HepG2 (cell line): ENCODE measurements around the gene CTU2. TPM values are rescaled to one million over a fixed set of nuclear protein-coding genes. Genes with fewer than 3 reads are reported as not detected.
A peak's percentile ranks its signal among the peaks of the same experiment; 100 is the strongest.

Experiments used
- ATAC-seq: fragments of 200-7000 bp; cut with Tn5 transposase; 3 replicates; pipeline ENCODE4 v1.9.1; 2020; ENCODE audit warnings: mild to moderate bottlenecking, moderate library complexity
- BruUV-seq: library from RNA; stranded (reverse); fragments of 400-500 nt; replicated peaks from 2 replicates; lab custom pipeline; 2021; lab: Mats Ljungman, UMichigan
- CTCF ChIA-PET: fragments of 300-600 bp; formaldehyde crosslinking; extraction: SDS; loops from one replicate; lab custom pipeline; 2021; ENCODE audit warnings: low total read pairs, inconsistent platforms, low intra/inter-chr PET ratio; lab: Yijun Ruan, JAX
- POLR2A ChIA-PET: fragments of 350-600 bp; sonication (Branson Sonifier 250); formaldehyde crosslinking; loops from one replicate; lab custom pipeline; 2020; ENCODE audit warnings: antibody characterized with exemption, inconsistent platforms; lab: Yijun Ruan, JAX
- DNase-seq: peaks from one replicate; pipeline ENCODE4 v3.0.0-alpha.2; 2015; ENCODE audit warnings: low spot score
- FAIRE-seq: peaks from 3 replicates; lab custom pipeline; 2011; peaks lifted over from hg19 to GRCh38; lab: Jason Lieb, UNC
- H2AFZ ChIP-seq: one replicate; pipeline ENCODE4 v1.6.1; 2011; ENCODE audit warnings: low read length, inconsistent platforms
- H3K27ac ChIP-seq: fragments of 300-600 bp; 3 replicates; pipeline ENCODE4 v1.8.0; 2011; ENCODE audit warnings: mixed run types, mild to moderate bottlenecking, mixed read lengths, low read length, inconsistent platforms; ENCODE audit not compliant: insufficient read depth; ENCODE audit errors: extremely low read length
- H3K27me3 ChIP-seq, 2 experiments: fragments of 200-600 bp in 1 of 2; 2 replicates in 1 of 2; 3 replicates in 1 of 2; pipeline versions ENCODE4 v1.6.0 to v1.8.0; 2011; ENCODE audit warnings: low read length in 2 of 2, mild to moderate bottlenecking in 2 of 2, moderate library complexity in 2 of 2, inconsistent platforms in 1 of 2; ENCODE audit not compliant: insufficient read depth in 2 of 2, control insufficient read depth in 1 of 2
- H3K36me3 ChIP-seq, 2 experiments: fragments of 200-600 bp in 1 of 2; replicated peaks in 1 of 2; 2 replicates in 1 of 2; 3 replicates in 1 of 2; pipeline versions ENCODE4 v1.5.1 to v1.8.0; 2011; ENCODE audit warnings: low read length in 2 of 2, inconsistent platforms in 1 of 2; ENCODE audit not compliant: insufficient read depth in 2 of 2, control insufficient read depth in 1 of 2
- H3K4me1 ChIP-seq: 2 replicates; pipeline ENCODE4 v1.5.1; 2012; ENCODE audit warnings: low read length, inconsistent platforms; ENCODE audit not compliant: insufficient read depth
- H3K4me2 ChIP-seq: 2 replicates; pipeline ENCODE4 v1.6.0; 2011; ENCODE audit warnings: low read depth, low read length, inconsistent platforms
- H3K4me3 ChIP-seq, 3 experiments: fragments of 200-600 bp in 1 of 3; sonication (generic), shearing (Covaris generic) in 1 of 3; replicated peaks in 1 of 3; 2 replicates each; pipeline ENCODE4 v1.5.1; 2011 to 2016; ENCODE audit warnings: low read length in 3 of 3, inconsistent platforms in 2 of 3, low read depth in 2 of 3, mild to moderate bottlenecking in 2 of 3, control low read depth in 1 of 3, mixed read lengths in 1 of 3; ENCODE audit not compliant: insufficient read depth in 1 of 3
- H3K79me2 ChIP-seq: one replicate; pipeline ENCODE4 v1.6.1; 2011; ENCODE audit warnings: low read length, inconsistent platforms; ENCODE audit not compliant: insufficient read depth
- H3K9ac ChIP-seq: 2 replicates; pipeline ENCODE4 v1.6.0; 2011; ENCODE audit warnings: mild to moderate bottlenecking, low read depth, low read length, inconsistent platforms; ENCODE audit not compliant: insufficient read depth
- H3K9me3 ChIP-seq: 2 replicates; pipeline ENCODE4 v1.5.1; 2012; ENCODE audit warnings: mild to moderate bottlenecking, low read length
- H4K20me1 ChIP-seq: 2 replicates; pipeline ENCODE4 v1.6.0; 2011; ENCODE audit warnings: inconsistent platforms, mild to moderate bottlenecking, low read length, moderate library complexity; ENCODE audit not compliant: insufficient read depth
- AGO2 ChIP-seq: fragments of 200-400 bp; formaldehyde crosslinking; optimal IDR thresholded peaks from 2 replicates; pipeline ENCODE3; 2017; ENCODE audit warnings: mild to moderate bottlenecking, low read depth, low read length, moderate library complexity
- ATF2 ChIP-seq: sonication (generic); formaldehyde crosslinking; IDR thresholded peaks from 2 replicates; pipeline ENCODE4 v1.4.0; 2020; ENCODE audit warnings: missing genetic modification reagents
- POLR2G ChIP-seq: fragments of 200-400 bp; formaldehyde crosslinking; IDR thresholded peaks from 2 replicates; pipeline ENCODE4 v1.6.1; 2018; ENCODE audit warnings: mild to moderate bottlenecking, low read depth, low read length, moderate library complexity
- RBM22 ChIP-seq: fragments of 200-400 bp; formaldehyde crosslinking; optimal IDR thresholded peaks from 2 replicates; pipeline ENCODE3; 2017; ENCODE audit warnings: mild to moderate bottlenecking, low read length, moderate library complexity
- SRSF4 ChIP-seq: fragments of 200-400 bp; formaldehyde crosslinking; IDR thresholded peaks from one replicate; pipeline ENCODE4 v1.6.1; 2018; ENCODE audit warnings: mild to moderate bottlenecking, low read depth, low read length, moderate library complexity; ENCODE audit not compliant: poor library complexity, severe bottlenecking
- ZBTB43 ChIP-seq: sonication (generic); formaldehyde crosslinking; conservative IDR thresholded peaks from 2 replicates; pipeline ENCODE4 v1.4.0; 2020; ENCODE audit warnings: missing genetic modification reagents
- WGBS: methylation state at CpG from one replicate; pipeline ENCODE4 v1.1.6; 2017; ENCODE audit warnings: low lambda C conversion rate; 5-methylcytosine and 5-hydroxymethylcytosine counted together
- in situ Hi-C: cut with HindIII; loops from 2 replicates; pipeline ENCODE4 v1.10.0; 2017; ENCODE audit warnings: low pct_unique_long_range_greater_than_20kb; ENCODE audit not compliant: extremely low pct_ligation_motif_present
- intact Hi-C: fragments of 100-400 bp; cut with micrococcal nuclease; formaldehyde crosslinking; loops from one replicate; pipeline ENCODE4 v1.10.0; 2022; ENCODE audit not compliant: unreplicated experiment
- polyA plus RNA-seq, 8 experiments: library from polyadenylated mRNA; depleted of rRNA in 3 of 8; stranded (reverse) in 7 of 8; unstranded in 1 of 8; fragments of >200 nt; fragmentation: Illumina TruSeq in 4 of 8; extraction: Trizol in 4 of 8; gene quantifications; 2 replicates each; pipeline versions ENCODE4 v1.2.1 to v1.2.3, GENCODE V29; 2011 to 2016; ENCODE audit warnings: low read depth in 4 of 8, missing spikeins in 1 of 8, mixed read lengths in 1 of 8; ENCODE audit not compliant: insufficient read depth in 1 of 8
- total RNA-seq, 5 experiments: library from RNA; depleted of rRNA; stranded (reverse); fragments of >200 nt; fragmentation: Illumina TruSeq; extraction: Trizol; gene quantifications; 2 replicates each; pipeline ENCODE4 v1.2.3, GENCODE V29; 2016; ENCODE audit warnings: low read depth in 1 of 5

Gene CTU2
- total and polyA plus RNA-seq, 2 of the 13 experiments (the other 11 are each of a cell fraction or from before 2014, with no cell fraction given) = 13.3 to 21.9 TPM

- TF ChIP-seq POLR2G (peak; percentile 27; the same call in 1 of the 2 replicates), RBM22 (peak; percentile 39)
Measured at GRCh38 chr16:88713568-88714419, 7.5 kb downstream of the CTU2 start (continued).

- H3K9ac ChIP-seq = no peak overlapping the region
- H3K27ac ChIP-seq = no peak overlapping the region
- DNase-seq (no peak), FAIRE-seq (no peak)
- H3K4me3 ChIP-seq = no peak overlapping the region
- peaks cover 38 to 58% of the 10 kb centered on the region in 2 experiments; a peak in 4 of 5 replicates for H3K36me3 ChIP-seq
- BruUV-seq = no TSS peak
- ChIA-PET POLR2A (interaction anchor here (0.6 to 1.0 kb wide), 2 partner anchors 9 to 28 kb away, joined by 3 to 4 read pairs; no protein-coding TSS in a partner anchor), CTCF (no interaction called here)
- no peaks in the 10 kb centered on the region for H4K20me1 ChIP-seq
- H3K9me3 ChIP-seq = no peaks in the 10 kb centered on the region
- intact Hi-C loops = no loop called here
- H3K79me2 ChIP-seq = peaks cover 4% of the 10 kb centered on the region
- in situ Hi-C loops = no loop called here
- H3K4me1 ChIP-seq = peaks cover 19% of the 10 kb centered on the region
- no peak overlapping the region for H3K4me2 ChIP-seq
- TF ChIP-seq RBM22 = peak; percentile 75
- TF ChIP-seq AGO2 = peak; percentile 16
- TF ChIP-seq ZBTB43 (CRISPR knock-in tag) = no peak
- TF ChIP-seq SRSF4 = no peak
- no peak for TF ChIP-seq ATF2 (CRISPR knock-in tag)
- TF ChIP-seq, all 625 proteins: peak for 2
- WGBS = 94% methylated on average over 38 of the region's 42 CpGs
- H2AFZ ChIP-seq = no peak overlapping the region
- no peaks in the 10 kb centered on the region for H3K27me3 ChIP-seq
- no peak for ATAC-seq
Measured at GRCh38 chr16:88714420-88715302, 8.4 kb downstream of the CTU2 start.
